ENCODE measurements around the gene IQSEC2.

DNA sequence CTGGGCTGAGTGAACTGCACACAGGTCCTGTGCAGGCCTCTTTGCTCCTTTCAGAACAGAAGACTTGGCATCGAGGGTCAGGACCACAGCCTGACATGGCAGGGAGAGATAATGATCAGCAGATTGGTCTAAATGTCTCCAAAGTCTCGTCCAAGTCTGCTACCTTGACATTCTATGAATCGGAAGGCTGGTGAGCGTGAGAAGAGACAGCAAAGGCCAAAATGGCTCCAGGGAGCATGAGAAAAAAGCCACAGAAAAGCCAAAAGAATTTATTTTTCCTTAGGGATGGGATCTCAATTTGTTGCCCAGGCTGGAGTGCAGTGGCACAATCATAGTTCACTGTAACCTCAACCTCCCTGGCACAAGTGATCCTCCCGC is 32.3 kb upstream of the IQSEC2 start:
- TF ChIP-seq, protein P1, sequence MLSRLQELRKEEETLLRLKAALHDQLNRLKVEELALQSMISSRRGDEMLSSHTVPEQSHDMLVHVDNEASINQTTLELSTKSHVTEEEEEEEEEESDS (CRISPR knock-in tag; IDR thresholded peaks at IDR 0.05), result no peak
- no peak for TF ChIP-seq FOS (IDR thresholded peaks at IDR 0.05; ENCODE audit: extremely low read depth, insufficient read length)

Measured in K562 (cell line).